HG03521 (cell line): Measurements from ENCODE around the gene PTCD1.

Source experiments
- ATAC-seq: cut with Tn5 transposase; IDR thresholded peaks from one replicate; pipeline ENCODE4 v1.9.1; 2021; ENCODE audit warnings: mild to moderate bottlenecking, moderate library complexity; ENCODE audit not compliant: unreplicated experiment

The PTCD1 gene

GRCh38 chr7:99410635-99411034 lies 28.0 kb downstream of the PTCD1 start:
- no peak for ATAC-seq

- ATAC-seq: no peak
Measured at GRCh38 chr7:99409806-99410205, 28.8 kb downstream of the PTCD1 start.

- no peak for ATAC-seq
Measured at GRCh38 chr7:99409192-99409572, 29.4 kb downstream of the PTCD1 start.

- ATAC-seq: peak; percentile 76
Measured at GRCh38 chr7:99408379-99409191, 30.0 kb downstream of the PTCD1 start, which contains the start of the genes BUD31 and PDAP1. TSS of gene BUD31 (plus strand) at chr7:99408969. CDS start at chr7:99411093, 2,124 bp downstream. TSS of gene PDAP1 (minus strand) at chr7:99408597. CDS start at chr7:99408548, 49 bp downstream.

GRCh38 chr7:99407872-99408378 lies 30.7 kb downstream of the PTCD1 start:
- ATAC-seq: no peak

- ATAC-seq: no peak
Measured at GRCh38 chr7:99406557-99406956, 32.0 kb downstream of the PTCD1 start.

GRCh38 chr7:99404977-99405320 lies 33.6 kb downstream of the PTCD1 start:
- ATAC-seq: no peak

GRCh38 chr7:99404235-99404976 lies 34.2 kb downstream of the PTCD1 start:
- no peak for ATAC-seq

GRCh38 chr7:99403764-99404163 lies 34.8 kb downstream of the PTCD1 start:
- no peak for ATAC-seq

- no peak for ATAC-seq
Measured at GRCh38 chr7:99402854-99403253, 35.7 kb downstream of the PTCD1 start.

- ATAC-seq: no peak
Measured at GRCh38 chr7:99399597-99399996, 39.0 kb downstream of the PTCD1 start.

- ATAC-seq: no peak
Measured at GRCh38 chr7:99398891-99399445, 39.6 kb downstream of the PTCD1 start.

- ATAC-seq: no peak
Measured at GRCh38 chr7:99397297-99397983, 41.2 kb downstream of the PTCD1 start.

GRCh38 chr7:99396418-99397296 lies 41.9 kb downstream of the PTCD1 start:
- no peak for ATAC-seq

GRCh38 chr7:99395616-99396327 lies 42.8 kb downstream of the PTCD1 start:
- no peak for ATAC-seq

GRCh38 chr7:99394188-99394502 lies 44.5 kb downstream of the PTCD1 start:
- no peak for ATAC-seq

- ATAC-seq: no peak
Measured at GRCh38 chr7:99393355-99394187, 45.0 kb downstream of the PTCD1 start.

GRCh38 chr7:99392659-99393354 lies 45.8 kb downstream of the PTCD1 start:
- peak; percentile 74 for ATAC-seq
